HepG2 (cell line): ENCODE measurements around the gene SLC35F3. TPM values are rescaled to one million over a fixed set of nuclear protein-coding genes. Genes with fewer than 3 reads are reported as not detected.

Experiments used
- HDAC1 ChIP-seq: sonication (generic); formaldehyde crosslinking; IDR thresholded peaks from 2 replicates; pipeline ENCODE4 v1.5.1; 2020; ENCODE audit warnings: mild to moderate bottlenecking, missing genetic modification reagents
- RXRB ChIP-seq: IDR thresholded peaks from 2 replicates; pipeline ENCODE4 v1.6.1; 2016; ENCODE audit warnings: borderline replicate concordance, missing genetic modification reagents, missing compliant biosample characterization
- ZC3H13 ChIP-seq: sonication (generic); formaldehyde crosslinking; IDR thresholded peaks from 2 replicates; pipeline ENCODE4 v1.8.1; 2023; ENCODE audit warnings: mild to moderate bottlenecking, missing genetic modification reagents, moderate library complexity
- ZNF34 ChIP-seq: sonication (generic); formaldehyde crosslinking; IDR thresholded peaks from 2 replicates; pipeline ENCODE4 v1.4.0; 2020; ENCODE audit warnings: mild to moderate bottlenecking, missing genetic modification reagents, borderline replicate concordance
- ZNF430 ChIP-seq: sonication (generic); formaldehyde crosslinking; IDR thresholded peaks from 2 replicates; pipeline ENCODE4 v1.9.0; 2021; ENCODE audit warnings: mild to moderate bottlenecking, missing genetic modification reagents
- polyA plus RNA-seq, 8 experiments: library from polyadenylated mRNA; depleted of rRNA in 3 of 8; stranded (reverse) in 7 of 8; unstranded in 1 of 8; fragments of >200 nt; fragmentation: Illumina TruSeq in 4 of 8; extraction: Trizol in 4 of 8; gene quantifications; 2 replicates each; pipeline versions ENCODE4 v1.2.1 to v1.2.3, GENCODE V29; 2011 to 2016; ENCODE audit warnings: low read depth in 4 of 8, missing spikeins in 1 of 8, mixed read lengths in 1 of 8; ENCODE audit not compliant: insufficient read depth in 1 of 8
- total RNA-seq, 5 experiments: library from RNA; depleted of rRNA; stranded (reverse); fragments of >200 nt; fragmentation: Illumina TruSeq; extraction: Trizol; gene quantifications; 2 replicates each; pipeline ENCODE4 v1.2.3, GENCODE V29; 2016; ENCODE audit warnings: low read depth in 1 of 5
- TF ChIP-seq, protein P1 (sequence below): sonication (generic); formaldehyde crosslinking; conservative IDR thresholded peaks from 2 replicates; pipeline ENCODE4 v1.4.0; 2020; ENCODE audit warnings: missing genetic modification reagents
- TF ChIP-seq, protein P2 (sequence below): IDR thresholded peaks from 2 replicates; pipeline ENCODE4 v1.6.1; 2016; ENCODE audit warnings: missing compliant biosample characterization, missing genetic modification reagents, borderline replicate concordance
- TF ChIP-seq, protein P3 (sequence below): sonication (generic); formaldehyde crosslinking; IDR thresholded peaks from 2 replicates; pipeline ENCODE4 v1.4.0; 2020; ENCODE audit warnings: missing genetic modification reagents
- TF ChIP-seq, protein P4 (sequence below): sonication (generic); formaldehyde crosslinking; IDR thresholded peaks from 2 replicates; pipeline ENCODE4 v1.4.0; 2020; ENCODE audit warnings: mild to moderate bottlenecking, missing genetic modification reagents
- TF ChIP-seq, protein P5 (sequence below): sonication (generic); formaldehyde crosslinking; IDR thresholded peaks from 2 replicates; pipeline ENCODE4 v1.8.0; 2022; ENCODE audit warnings: mild to moderate bottlenecking, missing genetic modification reagents

SLC35F3 gene
- total and polyA plus RNA-seq, 2 of the 13 experiments (the other 11 are each of a cell fraction or from before 2014, with no cell fraction given): not detected

DNA sequence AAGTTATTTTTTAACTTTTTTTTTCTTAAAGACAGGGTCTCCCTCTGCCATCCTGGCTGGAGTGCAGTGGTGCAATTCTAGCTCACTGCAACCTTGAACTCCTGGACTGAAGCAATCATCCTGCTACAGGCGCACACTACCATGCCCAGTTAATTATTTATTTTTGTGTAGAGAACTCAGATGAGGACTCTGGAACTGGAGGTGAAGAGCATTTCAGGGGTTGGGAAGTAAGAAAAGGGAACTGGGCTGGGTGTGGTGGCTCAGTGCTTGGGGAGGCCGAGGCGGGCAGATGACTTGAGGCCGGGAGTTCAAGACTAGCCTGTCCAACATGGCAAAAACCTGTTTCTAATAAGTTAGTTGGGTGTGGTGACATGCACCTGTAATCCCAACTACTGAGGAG is 28.9 kb downstream of the SLC35F3 start (continued):
- TF ChIP-seq, protein P1, sequence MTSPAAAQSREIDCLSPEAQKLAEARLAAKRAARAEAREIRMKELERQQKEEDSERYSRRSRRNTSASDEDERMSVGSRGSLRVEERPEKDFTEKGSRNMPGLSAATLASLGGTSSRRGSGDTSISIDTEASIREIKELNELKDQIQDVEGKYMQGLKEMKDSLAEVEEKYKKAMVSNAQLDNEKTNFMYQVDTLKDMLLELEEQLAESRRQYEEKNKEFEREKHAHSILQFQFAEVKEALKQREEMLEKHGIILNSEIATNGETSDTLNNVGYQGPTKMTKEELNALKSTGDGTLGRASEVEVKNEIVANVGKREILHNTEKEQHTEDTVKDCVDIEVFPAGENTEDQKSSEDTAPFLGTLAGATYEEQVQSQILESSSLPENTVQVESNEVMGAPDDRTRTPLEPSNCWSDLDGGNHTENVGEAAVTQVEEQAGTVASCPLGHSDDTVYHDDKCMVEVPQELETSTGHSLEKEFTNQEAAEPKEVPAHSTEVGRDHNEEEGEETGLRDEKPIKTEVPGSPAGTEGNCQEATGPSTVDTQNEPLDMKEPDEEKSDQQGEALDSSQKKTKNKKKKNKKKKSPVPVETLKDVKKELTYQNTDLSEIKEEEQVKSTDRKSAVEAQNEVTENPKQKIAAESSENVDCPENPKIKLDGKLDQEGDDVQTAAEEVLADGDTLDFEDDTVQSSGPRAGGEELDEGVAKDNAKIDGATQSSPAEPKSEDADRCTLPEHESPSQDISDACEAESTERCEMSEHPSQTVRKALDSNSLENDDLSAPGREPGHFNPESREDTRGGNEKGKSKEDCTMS (CRISPR knock-in tag): no peak
- TF ChIP-seq, protein P2, sequence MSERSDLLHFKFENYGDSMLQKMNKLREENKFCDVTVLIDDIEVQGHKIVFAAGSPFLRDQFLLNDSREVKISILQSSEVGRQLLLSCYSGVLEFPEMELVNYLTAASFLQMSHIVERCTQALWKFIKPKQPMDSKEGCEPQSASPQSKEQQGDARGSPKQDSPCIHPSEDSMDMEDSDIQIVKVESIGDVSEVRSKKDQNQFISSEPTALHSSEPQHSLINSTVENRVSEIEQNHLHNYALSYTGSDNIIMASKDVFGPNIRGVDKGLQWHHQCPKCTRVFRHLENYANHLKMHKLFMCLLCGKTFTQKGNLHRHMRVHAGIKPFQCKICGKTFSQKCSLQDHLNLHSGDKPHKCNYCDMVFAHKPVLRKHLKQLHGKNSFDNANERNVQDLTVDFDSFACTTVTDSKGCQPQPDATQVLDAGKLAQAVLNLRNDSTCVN (CRISPR knock-in tag): no peak
- TF ChIP-seq ZNF34 (CRISPR knock-in tag) (no peak), HDAC1 (CRISPR knock-in tag) (no peak), RXRB (CRISPR knock-in tag) (no peak), ZNF430 (CRISPR knock-in tag) (no peak), ZC3H13 (no peak)
- TF ChIP-seq, protein P3, sequence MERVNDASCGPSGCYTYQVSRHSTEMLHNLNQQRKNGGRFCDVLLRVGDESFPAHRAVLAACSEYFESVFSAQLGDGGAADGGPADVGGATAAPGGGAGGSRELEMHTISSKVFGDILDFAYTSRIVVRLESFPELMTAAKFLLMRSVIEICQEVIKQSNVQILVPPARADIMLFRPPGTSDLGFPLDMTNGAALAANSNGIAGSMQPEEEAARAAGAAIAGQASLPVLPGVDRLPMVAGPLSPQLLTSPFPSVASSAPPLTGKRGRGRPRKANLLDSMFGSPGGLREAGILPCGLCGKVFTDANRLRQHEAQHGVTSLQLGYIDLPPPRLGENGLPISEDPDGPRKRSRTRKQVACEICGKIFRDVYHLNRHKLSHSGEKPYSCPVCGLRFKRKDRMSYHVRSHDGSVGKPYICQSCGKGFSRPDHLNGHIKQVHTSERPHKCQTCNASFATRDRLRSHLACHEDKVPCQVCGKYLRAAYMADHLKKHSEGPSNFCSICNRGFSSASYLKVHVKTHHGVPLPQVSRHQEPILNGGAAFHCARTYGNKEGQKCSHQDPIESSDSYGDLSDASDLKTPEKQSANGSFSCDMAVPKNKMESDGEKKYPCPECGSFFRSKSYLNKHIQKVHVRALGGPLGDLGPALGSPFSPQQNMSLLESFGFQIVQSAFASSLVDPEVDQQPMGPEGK (CRISPR knock-in tag): no peak
- TF ChIP-seq, protein P4, sequence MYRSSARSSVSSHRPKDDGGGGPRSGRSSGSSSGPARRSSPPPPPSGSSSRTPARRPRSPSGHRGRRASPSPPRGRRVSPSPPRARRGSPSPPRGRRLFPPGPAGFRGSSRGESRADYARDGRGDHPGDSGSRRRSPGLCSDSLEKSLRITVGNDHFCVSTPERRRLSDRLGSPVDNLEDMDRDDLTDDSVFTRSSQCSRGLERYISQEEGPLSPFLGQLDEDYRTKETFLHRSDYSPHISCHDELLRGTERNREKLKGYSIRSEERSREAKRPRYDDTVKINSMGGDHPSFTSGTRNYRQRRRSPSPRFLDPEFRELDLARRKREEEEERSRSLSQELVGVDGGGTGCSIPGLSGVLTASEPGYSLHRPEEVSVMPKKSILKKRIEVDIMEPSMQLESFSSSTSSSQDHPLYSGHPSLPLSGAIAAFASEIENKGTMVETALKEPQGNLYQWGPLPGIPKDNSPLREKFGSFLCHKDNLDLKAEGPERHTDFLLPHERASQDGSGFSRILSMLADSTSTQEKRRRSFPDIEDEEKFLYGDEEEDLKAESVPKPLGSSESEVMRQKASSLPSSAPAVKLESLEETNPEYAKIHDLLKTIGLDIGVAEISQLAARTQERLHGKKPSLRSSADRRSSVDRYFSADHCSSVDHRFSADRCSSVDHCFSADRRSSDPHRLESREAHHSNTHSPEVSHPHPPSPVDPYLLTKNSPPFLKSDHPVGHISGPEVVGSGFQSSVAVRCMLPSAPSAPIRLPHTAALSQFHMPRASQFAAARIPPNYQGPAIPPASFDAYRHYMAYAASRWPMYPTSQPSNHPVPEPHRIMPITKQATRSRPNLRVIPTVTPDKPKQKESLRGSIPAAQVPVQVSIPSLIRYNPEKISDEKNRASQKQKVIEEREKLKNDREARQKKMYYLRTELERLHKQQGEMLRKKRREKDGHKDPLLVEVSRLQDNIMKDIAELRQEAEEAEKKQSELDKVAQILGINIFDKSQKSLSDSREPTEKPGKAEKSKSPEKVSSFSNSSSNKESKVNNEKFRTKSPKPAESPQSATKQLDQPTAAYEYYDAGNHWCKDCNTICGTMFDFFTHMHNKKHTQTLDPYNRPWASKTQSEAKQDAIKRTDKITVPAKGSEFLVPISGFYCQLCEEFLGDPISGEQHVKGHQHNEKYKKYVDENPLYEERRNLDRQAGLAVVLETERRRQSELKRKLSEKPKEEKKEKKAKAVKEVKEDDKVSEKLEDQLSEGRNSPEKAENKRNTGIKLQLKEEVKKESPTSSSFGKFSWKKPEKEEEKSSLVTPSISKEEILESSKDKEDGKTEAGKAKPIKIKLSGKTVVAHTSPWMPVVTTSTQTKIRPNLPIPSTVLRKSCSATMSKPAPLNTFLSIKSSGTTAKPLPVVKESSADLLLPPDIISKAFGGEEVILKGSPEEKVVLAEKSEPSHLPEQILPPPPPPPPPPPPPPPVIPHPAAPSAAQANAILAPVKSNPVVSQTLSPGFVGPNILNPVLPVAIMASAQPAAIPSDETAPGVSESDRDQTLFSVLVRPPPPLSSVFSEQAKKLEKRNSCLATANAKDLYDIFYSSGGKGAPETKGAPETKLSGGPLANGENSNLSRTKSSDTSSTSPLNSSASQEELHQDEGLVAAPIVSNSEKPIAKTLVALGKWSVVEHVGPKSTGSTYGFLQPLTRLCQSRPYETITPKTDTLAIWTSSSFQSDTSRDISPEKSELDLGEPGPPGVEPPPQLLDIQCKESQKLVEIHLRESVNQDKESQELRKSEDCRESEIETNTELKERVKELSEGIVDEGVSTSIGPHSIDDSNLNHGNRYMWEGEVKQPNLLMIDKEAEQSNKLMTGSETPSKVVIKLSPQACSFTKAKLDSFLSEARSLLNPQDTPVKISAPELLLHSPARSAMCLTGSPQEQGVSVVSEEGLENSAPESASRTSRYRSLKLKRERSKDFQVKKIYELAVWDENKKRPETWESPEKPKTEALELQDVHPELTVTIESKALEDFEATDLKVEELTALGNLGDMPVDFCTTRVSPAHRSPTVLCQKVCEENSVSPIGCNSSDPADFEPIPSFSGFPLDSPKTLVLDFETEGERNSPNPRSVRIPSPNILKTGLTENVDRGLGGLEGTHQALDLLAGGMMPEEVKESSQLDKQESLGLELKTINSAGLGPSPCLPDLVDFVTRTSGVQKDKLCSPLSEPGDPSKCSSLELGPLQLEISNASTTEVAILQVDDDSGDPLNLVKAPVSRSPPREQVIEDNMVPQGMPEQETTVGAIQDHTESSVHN (CRISPR knock-in tag): no peak
- TF ChIP-seq, protein P5, sequence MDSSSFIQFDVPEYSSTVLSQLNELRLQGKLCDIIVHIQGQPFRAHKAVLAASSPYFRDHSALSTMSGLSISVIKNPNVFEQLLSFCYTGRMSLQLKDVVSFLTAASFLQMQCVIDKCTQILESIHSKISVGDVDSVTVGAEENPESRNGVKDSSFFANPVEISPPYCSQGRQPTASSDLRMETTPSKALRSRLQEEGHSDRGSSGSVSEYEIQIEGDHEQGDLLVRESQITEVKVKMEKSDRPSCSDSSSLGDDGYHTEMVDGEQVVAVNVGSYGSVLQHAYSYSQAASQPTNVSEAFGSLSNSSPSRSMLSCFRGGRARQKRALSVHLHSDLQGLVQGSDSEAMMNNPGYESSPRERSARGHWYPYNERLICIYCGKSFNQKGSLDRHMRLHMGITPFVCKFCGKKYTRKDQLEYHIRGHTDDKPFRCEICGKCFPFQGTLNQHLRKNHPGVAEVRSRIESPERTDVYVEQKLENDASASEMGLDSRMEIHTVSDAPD (CRISPR knock-in tag): no peak
